ENCODE data around the gene DAPK2. TPM values are rescaled to one million over a fixed set of nuclear protein-coding genes. Genes with fewer than 3 reads are reported as not detected.

The DAPK2 gene
- total and polyA plus RNA-seq, 2 of the 13 experiments (the other 11 are each of a cell fraction or from before 2014, with no cell fraction given), result 0.33 to 0.63 TPM

DNA sequence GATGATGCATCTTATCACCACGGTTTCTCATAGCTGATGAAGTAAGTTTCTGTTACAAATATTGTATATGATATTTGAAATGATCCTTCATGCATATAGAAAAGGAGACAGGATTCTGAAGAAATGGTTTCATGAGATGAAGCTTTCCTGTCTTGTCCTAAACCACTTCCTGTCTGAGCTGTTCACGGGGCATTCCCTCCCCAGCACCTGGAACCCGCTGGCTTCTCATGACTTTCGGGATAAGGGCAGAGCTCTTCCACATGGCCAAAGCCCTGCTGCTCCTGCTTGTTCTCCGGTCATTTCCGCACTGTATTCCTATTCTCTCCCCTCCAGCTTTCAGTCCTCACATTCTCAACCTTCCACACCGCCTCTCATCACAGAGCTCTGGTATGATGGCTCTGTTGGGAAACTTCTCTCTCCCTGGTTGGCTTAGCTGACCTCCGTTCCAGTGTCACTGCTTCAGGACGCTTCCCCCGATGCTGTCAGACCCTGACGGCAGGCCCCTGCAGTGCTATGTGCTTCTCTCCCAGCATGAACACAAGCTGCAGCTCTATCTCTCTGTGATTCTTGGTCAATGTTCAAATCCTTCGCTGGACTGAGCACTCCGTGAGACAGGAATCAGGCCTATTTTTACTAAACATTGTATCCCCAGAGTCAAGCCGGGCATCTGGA is 125.6 kb downstream of the DAPK2 start:
- POLR2A ChIA-PET, result interaction anchor here (1.1 kb wide), 1 partner anchor 12 kb away, joined by 3 read pairs; no protein-coding TSS in a partner anchor
- TF ChIP-seq, protein P1, sequence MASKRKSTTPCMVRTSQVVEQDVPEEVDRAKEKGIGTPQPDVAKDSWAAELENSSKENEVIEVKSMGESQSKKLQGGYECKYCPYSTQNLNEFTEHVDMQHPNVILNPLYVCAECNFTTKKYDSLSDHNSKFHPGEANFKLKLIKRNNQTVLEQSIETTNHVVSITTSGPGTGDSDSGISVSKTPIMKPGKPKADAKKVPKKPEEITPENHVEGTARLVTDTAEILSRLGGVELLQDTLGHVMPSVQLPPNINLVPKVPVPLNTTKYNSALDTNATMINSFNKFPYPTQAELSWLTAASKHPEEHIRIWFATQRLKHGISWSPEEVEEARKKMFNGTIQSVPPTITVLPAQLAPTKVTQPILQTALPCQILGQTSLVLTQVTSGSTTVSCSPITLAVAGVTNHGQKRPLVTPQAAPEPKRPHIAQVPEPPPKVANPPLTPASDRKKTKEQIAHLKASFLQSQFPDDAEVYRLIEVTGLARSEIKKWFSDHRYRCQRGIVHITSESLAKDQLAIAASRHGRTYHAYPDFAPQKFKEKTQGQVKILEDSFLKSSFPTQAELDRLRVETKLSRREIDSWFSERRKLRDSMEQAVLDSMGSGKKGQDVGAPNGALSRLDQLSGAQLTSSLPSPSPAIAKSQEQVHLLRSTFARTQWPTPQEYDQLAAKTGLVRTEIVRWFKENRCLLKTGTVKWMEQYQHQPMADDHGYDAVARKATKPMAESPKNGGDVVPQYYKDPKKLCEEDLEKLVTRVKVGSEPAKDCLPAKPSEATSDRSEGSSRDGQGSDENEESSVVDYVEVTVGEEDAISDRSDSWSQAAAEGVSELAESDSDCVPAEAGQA (IDR thresholded peaks at IDR 0.05; ENCODE audit: low read depth), result no peak
- TF ChIP-seq, protein P1 (CRISPR knock-in tag; IDR thresholded peaks at IDR 0.05; ENCODE audit: borderline replicate concordance), result no peak
- TF ChIP-seq, protein P2, sequence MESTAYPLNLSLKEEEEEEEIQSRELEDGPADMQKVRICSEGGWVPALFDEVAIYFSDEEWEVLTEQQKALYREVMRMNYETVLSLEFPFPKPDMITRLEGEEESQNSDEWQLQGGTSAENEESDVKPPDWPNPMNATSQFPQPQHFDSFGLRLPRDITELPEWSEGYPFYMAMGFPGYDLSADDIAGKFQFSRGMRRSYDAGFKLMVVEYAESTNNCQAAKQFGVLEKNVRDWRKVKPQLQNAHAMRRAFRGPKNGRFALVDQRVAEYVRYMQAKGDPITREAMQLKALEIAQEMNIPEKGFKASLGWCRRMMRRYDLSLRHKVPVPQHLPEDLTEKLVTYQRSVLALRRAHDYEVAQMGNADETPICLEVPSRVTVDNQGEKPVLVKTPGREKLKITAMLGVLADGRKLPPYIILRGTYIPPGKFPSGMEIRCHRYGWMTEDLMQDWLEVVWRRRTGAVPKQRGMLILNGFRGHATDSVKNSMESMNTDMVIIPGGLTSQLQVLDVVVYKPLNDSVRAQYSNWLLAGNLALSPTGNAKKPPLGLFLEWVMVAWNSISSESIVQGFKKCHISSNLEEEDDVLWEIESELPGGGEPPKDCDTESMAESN (CRISPR knock-in tag; conservative IDR thresholded peaks at IDR 0.05), result no peak
- no peak for TF ChIP-seq RCOR2 (CRISPR knock-in tag; IDR thresholded peaks at IDR 0.05)
- no peak for TF ChIP-seq ZNF124 (CRISPR knock-in tag; IDR thresholded peaks at IDR 0.05)
- no peak for TF ChIP-seq ZNF224 (CRISPR knock-in tag; IDR thresholded peaks at IDR 0.05)
- TF ChIP-seq AHR (CRISPR knock-in tag; IDR thresholded peaks at IDR 0.05), result no peak
- no peak for TF ChIP-seq MTA1 (CRISPR knock-in tag; IDR thresholded peaks at IDR 0.05; ENCODE audit: borderline replicate concordance)
- no peak for TF ChIP-seq ZNF891 (CRISPR knock-in tag; IDR thresholded peaks at IDR 0.05)
- no peak for TF ChIP-seq ZNF382 (CRISPR knock-in tag; IDR thresholded peaks at IDR 0.05; ENCODE audit: borderline replicate concordance)
- no peak for TF ChIP-seq GATA4 (IDR thresholded peaks at IDR 0.05; ENCODE audit: borderline replicate concordance, low read depth)
- no peak for FAIRE-seq
- no TSS peak for BruUV-seq (replicated peaks)
- Histone ChIP-seq H3K9ac (ENCODE audit: insufficient read depth, low read depth, low read length) (no peak overlapping the region), H3K4me2 (ENCODE audit: low read depth, low read length) (no peak overlapping the region), H2AFZ (ENCODE audit: low read length) (no peak overlapping the region), H3K27me3 (ENCODE audit: control insufficient read depth in 1 of 2, insufficient read depth in 2 of 2, low read length in 2 of 2) (peaks cover 1 to 12% of the 10 kb centered on the region in 2 experiments; a peak in 4 of 5 replicates), H3K9me3 (ENCODE audit: low read length) (no peaks in the 10 kb centered on the region), H4K20me1 (ENCODE audit: insufficient read depth, low read length) (no peaks in the 10 kb centered on the region), H3K4me3 (replicated peaks in 1 of 3; ENCODE audit: insufficient read depth in 1 of 3, low read depth in 2 of 3, low read length in 3 of 3) (no peak overlapping the region), H3K79me2 (ENCODE audit: insufficient read depth, low read length) (no peaks in the 10 kb centered on the region), H3K27ac (ENCODE audit: extremely low read length, insufficient read depth, low read length) (no peak overlapping the region), H3K4me1 (ENCODE audit: insufficient read depth, low read length) (peaks cover 50% of the 10 kb centered on the region), H3K36me3 (replicated peaks in 1 of 2; ENCODE audit: control insufficient read depth in 1 of 2, insufficient read depth in 2 of 2, low read length in 2 of 2) (no peaks in the 10 kb centered on the region)
- ATAC-seq, result no peak
- CTCF ChIA-PET (ENCODE audit: low intra/inter-chr PET ratio, low total read pairs), result no interaction called here
- intact Hi-C loops (cut with micrococcal nuclease; ENCODE audit: unreplicated experiment) (no loop called here), in situ Hi-C loops (cut with HindIII; ENCODE audit: extremely low pct_ligation_motif_present, low pct_unique_long_range_greater_than_20kb) (no loop called here)
- no peak for DNase-seq (ENCODE audit: low spot score)
- WGBS (ENCODE audit: low lambda C conversion rate), result 69% methylated on average over 14 of the region's 14 CpGs

Measured in HepG2 (cell line).